Measurements from ENCODE around the gene ZFP82. TPM values are rescaled to one million over a fixed set of nuclear protein-coding genes. Genes with fewer than 3 reads are reported as not detected.
A peak's percentile ranks its signal among the peaks of the same experiment; 100 is the strongest.

Gene ZFP82
- total RNA-seq, 4 donors from 2014 or later = 0.80 to 3.7 (median 2.4) TPM

GRCh38 chr19:36441339-36441738 is 22.9 kb upstream of the ZFP82 start:
- Histone ChIP-seq H3K27ac (no peak overlapping the region), H3K36me3 (peaks cover 0 to 8% (median 4%) of the 10 kb centered on the region in 4 donors), H3K27me3 (no peaks in the 10 kb centered on the region), H3K9me3 (peaks cover 51% of the 10 kb centered on the region in 2 donors), H3K4me1 (no peaks in the 10 kb centered on the region), H3K4me3 (no peak overlapping the region)
- DNase-seq = no peak
- intact Hi-C loops (cut with DNase I; ENCODE audit: low total_unique reads) (no loop called here), in situ Hi-C loops (cut with MboI; ENCODE audit: low pct_ligation_motif_present in 1 of 4, low pct_unique_long_range_greater_than_20kb in 1 of 4, low sequenced_read_pairs in 3 of 4) (loop anchor here in 1 of 4 donors (25.0 kb wide), 1 partner anchor 1829 kb away; no protein-coding TSS in a partner anchor)
- TF ChIP-seq EP300 (IDR thresholded peaks at IDR 0.05; ENCODE audit: low read depth) (no peak), POLR2A (IDR thresholded peaks at IDR 0.05) (no peak), POLR2AphosphoS5 (IDR thresholded peaks at IDR 0.05) (no peak)
- TF ChIP-seq, protein P1, sequence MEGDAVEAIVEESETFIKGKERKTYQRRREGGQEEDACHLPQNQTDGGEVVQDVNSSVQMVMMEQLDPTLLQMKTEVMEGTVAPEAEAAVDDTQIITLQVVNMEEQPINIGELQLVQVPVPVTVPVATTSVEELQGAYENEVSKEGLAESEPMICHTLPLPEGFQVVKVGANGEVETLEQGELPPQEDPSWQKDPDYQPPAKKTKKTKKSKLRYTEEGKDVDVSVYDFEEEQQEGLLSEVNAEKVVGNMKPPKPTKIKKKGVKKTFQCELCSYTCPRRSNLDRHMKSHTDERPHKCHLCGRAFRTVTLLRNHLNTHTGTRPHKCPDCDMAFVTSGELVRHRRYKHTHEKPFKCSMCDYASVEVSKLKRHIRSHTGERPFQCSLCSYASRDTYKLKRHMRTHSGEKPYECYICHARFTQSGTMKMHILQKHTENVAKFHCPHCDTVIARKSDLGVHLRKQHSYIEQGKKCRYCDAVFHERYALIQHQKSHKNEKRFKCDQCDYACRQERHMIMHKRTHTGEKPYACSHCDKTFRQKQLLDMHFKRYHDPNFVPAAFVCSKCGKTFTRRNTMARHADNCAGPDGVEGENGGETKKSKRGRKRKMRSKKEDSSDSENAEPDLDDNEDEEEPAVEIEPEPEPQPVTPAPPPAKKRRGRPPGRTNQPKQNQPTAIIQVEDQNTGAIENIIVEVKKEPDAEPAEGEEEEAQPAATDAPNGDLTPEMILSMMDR (IDR thresholded peaks at IDR 0.05) = no peak
- WGBS, 2 donors (ENCODE audit: low coverage in 1 of 2) = 57 to 76% methylated on average over 1 of the region's 1 CpG

GRCh38 chr19:36436531-36436930 is 18.1 kb upstream of the ZFP82 start:
- DNase-seq = no peak
- Histone ChIP-seq H3K36me3 (no peaks in the 10 kb centered on the region), H3K4me3 (no peak overlapping the region), H3K4me1 (no peaks in the 10 kb centered on the region), H3K27me3 (no peaks in the 10 kb centered on the region), H3K27ac (no peak overlapping the region), H3K9me3 (peaks cover 9 to 13% of the 10 kb centered on the region in 2 donors)
- 49 to 50% methylated on average over 2 of the region's 2 CpGs for WGBS, 2 donors (ENCODE audit: low coverage in 1 of 2)
- TF ChIP-seq POLR2A (IDR thresholded peaks at IDR 0.05) = no peak
- TF ChIP-seq, protein P1 (IDR thresholded peaks at IDR 0.05) = no peak
- TF ChIP-seq EP300 (IDR thresholded peaks at IDR 0.05; ENCODE audit: low read depth) = no peak
- TF ChIP-seq POLR2AphosphoS5 (IDR thresholded peaks at IDR 0.05) = no peak
- in situ Hi-C loops (cut with MboI; ENCODE audit: low pct_ligation_motif_present in 1 of 4, low pct_unique_long_range_greater_than_20kb in 1 of 4, low sequenced_read_pairs in 3 of 4) (loop anchor here in 1 of 4 donors (25.0 kb wide), 1 partner anchor 1824 kb away; no protein-coding TSS in a partner anchor), intact Hi-C loops (cut with DNase I; ENCODE audit: low total_unique reads) (no loop called here)

GRCh38 chr19:36423925-36424324 is 5.5 kb upstream of the ZFP82 start:
- in situ Hi-C loops (cut with MboI; ENCODE audit: low pct_ligation_motif_present in 1 of 4, low pct_unique_long_range_greater_than_20kb in 1 of 4, low sequenced_read_pairs in 3 of 4) (no loop called here), intact Hi-C loops (cut with DNase I; ENCODE audit: low total_unique reads) (no loop called here)
- Histone ChIP-seq H3K4me1 (peaks cover 0 to 6% (median 1%) of the 10 kb centered on the region in 4 donors), H3K4me3 (no peak overlapping the region), H3K36me3 (no peaks in the 10 kb centered on the region), H3K27me3 (peaks cover 11% of the 10 kb centered on the region), H3K27ac (no peak overlapping the region), H3K9me3 (peaks cover 3% of the 10 kb centered on the region in 2 donors)
- no peak for DNase-seq
- TF ChIP-seq POLR2A (IDR thresholded peaks at IDR 0.05) (no peak), EP300 (IDR thresholded peaks at IDR 0.05; ENCODE audit: low read depth) (no peak), POLR2AphosphoS5 (IDR thresholded peaks at IDR 0.05) (no peak)
- TF ChIP-seq, protein P1 (IDR thresholded peaks at IDR 0.05) = no peak
- WGBS, 2 donors (ENCODE audit: low coverage in 1 of 2) = 73 to 87% methylated on average over 3 to 4 of the region's 4 CpGs

DNA sequence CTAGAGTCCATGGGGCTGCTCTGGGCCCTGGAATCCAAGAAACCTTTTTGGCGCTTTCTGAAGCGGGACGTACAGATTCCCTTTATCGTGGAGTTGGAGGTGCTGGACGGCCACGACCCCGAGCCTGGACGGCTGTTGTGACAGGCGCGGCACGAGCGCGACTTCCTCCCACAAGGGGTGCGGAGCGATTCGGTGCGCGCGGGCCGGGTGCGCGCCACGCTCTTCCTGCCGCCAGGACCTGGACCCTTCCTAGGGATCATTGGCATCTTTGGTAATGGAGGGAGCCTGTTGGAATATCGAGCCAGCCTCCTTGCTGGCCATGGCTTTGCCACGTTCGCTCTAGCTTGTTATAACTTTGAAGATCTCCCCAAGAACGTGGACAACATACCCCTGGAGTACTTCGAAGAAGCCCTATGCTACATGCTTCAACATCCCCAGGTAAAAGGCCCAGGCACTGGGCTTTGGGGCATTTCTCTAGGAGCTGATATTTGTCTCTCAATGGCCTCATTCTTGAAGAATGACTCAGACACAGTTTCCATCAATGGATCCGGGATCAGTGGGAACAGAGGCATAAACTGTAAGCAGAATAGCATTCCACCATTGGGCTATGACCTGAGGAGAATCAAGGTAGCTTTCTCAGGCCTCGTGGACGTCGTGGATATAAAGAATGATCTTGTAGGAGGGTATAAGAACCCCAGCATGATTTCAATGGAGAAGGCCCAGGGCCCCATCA is 3.5 kb upstream of the ZFP82 start:
- peak overlapping the region in 2 of 4 donors; percentile 46 to 56 for H3K27ac ChIP-seq
- no peaks in the 10 kb centered on the region for H3K36me3 ChIP-seq
- DNase-seq = no peak
- intact Hi-C loops (cut with DNase I; ENCODE audit: low total_unique reads) = no loop called here
- H3K9me3 ChIP-seq = peaks cover 0 to under 1% of the 10 kb centered on the region in 2 donors
- WGBS, 2 donors (ENCODE audit: low coverage in 1 of 2) = 40% methylated on average over 22 of the region's 33 CpGs; no CpG with 5 or more reads in 1 of the 2 donors
- TF ChIP-seq POLR2A (IDR thresholded peaks at IDR 0.05) (no peak), EP300 (IDR thresholded peaks at IDR 0.05; ENCODE audit: low read depth) (no peak), POLR2AphosphoS5 (IDR thresholded peaks at IDR 0.05) (no peak)
- TF ChIP-seq, protein P1 (IDR thresholded peaks at IDR 0.05) = no peak
- peaks cover 7 to 19% (median 13%) of the 10 kb centered on the region in 4 donors for H3K4me1 ChIP-seq
- in situ Hi-C loops (cut with MboI; ENCODE audit: low pct_ligation_motif_present in 1 of 4, low pct_unique_long_range_greater_than_20kb in 1 of 4, low sequenced_read_pairs in 3 of 4) = no loop called here
- H3K27me3 ChIP-seq = peaks cover 11% of the 10 kb centered on the region
- H3K4me3 ChIP-seq = peak overlapping the region; percentile 20 to 38 (median 27)

Data from transverse colon (tissue), 4 donors.